ENCODE measurements around the gene JMJD4. TPM values are rescaled to one million over a fixed set of nuclear protein-coding genes. Genes with fewer than 3 reads are reported as not detected.

The JMJD4 gene
- total RNA-seq, 4 donors from 2014 or later = 20.6 to 31.7 (median 28.8) TPM

DNA sequence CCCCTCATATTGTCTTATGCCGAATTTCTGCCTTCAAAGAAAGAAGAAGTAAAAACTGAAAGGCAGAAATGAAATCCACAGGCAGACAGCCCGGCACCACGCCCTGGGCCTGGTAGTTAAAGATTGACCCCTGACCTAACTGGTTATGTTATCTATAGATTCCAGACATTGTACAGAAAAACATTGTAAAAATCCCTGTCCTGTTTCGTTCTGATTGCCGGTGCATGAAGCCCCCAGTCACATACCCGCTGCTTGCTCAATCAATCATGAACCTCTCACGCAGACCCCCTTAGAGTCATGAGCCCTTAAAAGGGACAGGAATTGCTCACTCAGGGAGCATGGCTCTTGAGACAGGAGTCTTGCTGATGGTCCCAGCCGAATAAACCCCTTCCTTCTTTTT lies 49.3 kb downstream of the JMJD4 start:
- Histone ChIP-seq H3K4me1 (no peaks in the 10 kb centered on the region), H3K27me3 (no peaks in the 10 kb centered on the region), H3K4me3 (replicated peaks in 1 of 3) (no peak overlapping the region), H3K9me3 (no peaks in the 10 kb centered on the region), H3K36me3 (no peaks in the 10 kb centered on the region), H3K27ac (no peak overlapping the region)
- TF ChIP-seq, protein P1, sequence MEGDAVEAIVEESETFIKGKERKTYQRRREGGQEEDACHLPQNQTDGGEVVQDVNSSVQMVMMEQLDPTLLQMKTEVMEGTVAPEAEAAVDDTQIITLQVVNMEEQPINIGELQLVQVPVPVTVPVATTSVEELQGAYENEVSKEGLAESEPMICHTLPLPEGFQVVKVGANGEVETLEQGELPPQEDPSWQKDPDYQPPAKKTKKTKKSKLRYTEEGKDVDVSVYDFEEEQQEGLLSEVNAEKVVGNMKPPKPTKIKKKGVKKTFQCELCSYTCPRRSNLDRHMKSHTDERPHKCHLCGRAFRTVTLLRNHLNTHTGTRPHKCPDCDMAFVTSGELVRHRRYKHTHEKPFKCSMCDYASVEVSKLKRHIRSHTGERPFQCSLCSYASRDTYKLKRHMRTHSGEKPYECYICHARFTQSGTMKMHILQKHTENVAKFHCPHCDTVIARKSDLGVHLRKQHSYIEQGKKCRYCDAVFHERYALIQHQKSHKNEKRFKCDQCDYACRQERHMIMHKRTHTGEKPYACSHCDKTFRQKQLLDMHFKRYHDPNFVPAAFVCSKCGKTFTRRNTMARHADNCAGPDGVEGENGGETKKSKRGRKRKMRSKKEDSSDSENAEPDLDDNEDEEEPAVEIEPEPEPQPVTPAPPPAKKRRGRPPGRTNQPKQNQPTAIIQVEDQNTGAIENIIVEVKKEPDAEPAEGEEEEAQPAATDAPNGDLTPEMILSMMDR (IDR thresholded peaks at IDR 0.05) = no peak
- TF ChIP-seq POLR2A (IDR thresholded peaks at IDR 0.05) = no peak
- DNase-seq = no peak
- 85 to 86% methylated on average over 8 of the region's 8 CpGs for WGBS, 2 donors
- intact Hi-C loops (cut with DNase I) = no loop called here

Other genes starting within 250 kb of the JMJD4 start
- 10 to 100 TPM; 15.9 to 35.4 (median 23.9) TPM for gene ZNF678, start 171.7 kb downstream of the JMJD4 start, total RNA-seq
- 10 to 100 TPM; 50.4 to 72.6 (median 65.0) TPM for gene SNAP47, start 133 bp upstream of the JMJD4 start, total RNA-seq
- gene PRSS38, start 80.4 kb upstream of the JMJD4 start, total RNA-seq = not detected
- 1 to 10 TPM; 2.5 to 4.3 (median 3.4) TPM for gene WNT9A, start 212.6 kb upstream of the JMJD4 start, total RNA-seq